Neural cell (in vitro differentiated cells): ENCODE results near the gene CDO1.

ENCODE experiments used
- CTCF ChIP-seq: fragments of 450-650 bp; IDR thresholded peaks from 2 replicates; pipeline ENCODE4 v1.5.1; 2014; ENCODE audit warnings: antibody characterized with exemption, mild to moderate bottlenecking, moderate library complexity; ENCODE audit not compliant: poor library complexity, severe bottlenecking
- EP300 ChIP-seq: fragments of 450-650 bp; conservative IDR thresholded peaks from 2 replicates; pipeline ENCODE4 v1.6.1; 2014; ENCODE audit warnings: antibody characterized with exemption, mild to moderate bottlenecking, moderate library complexity; ENCODE audit not compliant: poor library complexity, severe bottlenecking
- MXI1 ChIP-seq: fragments of 450-650 bp; conservative IDR thresholded peaks from 2 replicates; pipeline ENCODE4 v1.6.1; 2014; ENCODE audit warnings: antibody characterized with exemption, mild to moderate bottlenecking; ENCODE audit not compliant: poor library complexity, severe bottlenecking
- TAF1 ChIP-seq: IDR thresholded peaks from 2 replicates; pipeline ENCODE4 v1.6.1; 2012; ENCODE audit warnings: low read depth

DNA sequence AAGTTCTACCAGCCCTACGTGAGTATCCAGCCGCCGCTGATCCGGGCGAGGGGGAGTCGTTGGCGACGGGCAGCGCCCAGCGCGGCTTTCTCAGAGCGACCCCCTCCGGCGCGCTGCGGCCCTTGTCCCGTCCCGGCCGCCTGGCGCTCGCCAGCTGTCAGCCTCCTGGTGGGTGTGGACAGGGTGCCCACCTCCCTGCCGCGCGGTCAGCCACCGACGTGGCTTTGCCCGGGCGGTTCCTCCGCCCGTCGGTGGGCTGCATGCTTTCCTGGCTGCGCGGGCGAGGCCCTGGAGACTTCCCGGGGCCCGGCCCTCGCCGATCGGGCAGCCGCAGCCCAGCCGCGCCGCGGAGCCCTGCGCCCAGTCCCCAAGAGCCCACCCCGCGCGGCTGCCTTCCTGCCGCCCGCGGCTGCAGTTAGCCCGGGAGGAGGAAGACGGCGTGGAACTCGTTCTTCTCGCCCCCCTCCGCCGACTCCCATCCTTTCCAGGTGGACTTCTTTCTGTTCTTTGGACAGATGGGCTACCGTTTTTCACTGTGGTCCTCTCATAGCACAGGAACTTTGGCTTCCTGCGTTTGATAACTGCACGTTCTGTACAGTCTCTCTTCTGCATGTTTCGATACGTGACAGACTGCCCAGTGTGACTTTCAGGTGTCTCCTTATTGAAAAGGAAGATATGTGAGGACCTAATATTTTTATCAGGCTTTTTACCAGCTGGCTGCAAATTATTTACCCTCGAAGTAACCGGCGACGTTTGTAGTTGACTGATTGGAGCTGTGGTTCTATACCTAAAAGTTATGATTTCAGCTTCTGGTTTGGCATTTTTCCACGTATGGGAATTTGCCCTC lies 25.9 kb upstream of the CDO1 start:
- TF ChIP-seq MXI1 (peak; percentile 1), CTCF (no peak), EP300 (no peak), TAF1 (no peak)
